Naive B cell (primary cell): Measurements from ENCODE around the gene ABCB9. TPM values are rescaled to one million over a fixed set of nuclear protein-coding genes. Genes with fewer than 3 reads are reported as not detected.
"Not testable (repeated sequence)": the region's sequence is repeated elsewhere in the genome, so short reads cannot be mapped to it uniquely, and the experiment has no call there.

Experiments used
- ATAC-seq, 2 donors: fragments of 150-1000 bp; cut with Tn5 transposase; 2 replicates each; pipeline ENCODE4 v1.10.0; 2021; ENCODE audit warnings: low read depth in 2 of 2, mild to moderate bottlenecking in 2 of 2, moderate library complexity in 2 of 2
- DNase-seq: peaks from one replicate; pipeline ENCODE4 v3.0.0; 2022
- H3K27ac Mint-ChIP-seq, 6 donors: one replicate each; pipeline ENCODE4 v1.8.0; 2020 to 2022; ENCODE audit warnings: mild to moderate bottlenecking in 6 of 6, mixed read lengths in 6 of 6, moderate library complexity in 5 of 6, inconsistent platforms in 2 of 6
- H3K27me3 Mint-ChIP-seq, 3 donors: one replicate each; pipeline ENCODE4 v1.8.0; 2021 to 2022; ENCODE audit warnings: mixed read lengths in 3 of 3, mild to moderate bottlenecking in 1 of 3
- H3K36me3 Mint-ChIP-seq, 2 donors: one replicate each; pipeline ENCODE4 v1.8.0; 2020 to 2022; ENCODE audit warnings: mixed read lengths in 2 of 2, inconsistent platforms in 1 of 2, mild to moderate bottlenecking in 1 of 2
- H3K4me1 Mint-ChIP-seq, 3 donors: one replicate each; pipeline ENCODE4 v1.8.0; 2020 to 2022; ENCODE audit warnings: mixed read lengths in 3 of 3, inconsistent platforms in 1 of 3, mild to moderate bottlenecking in 1 of 3, moderate library complexity in 1 of 3
- H3K4me3 Mint-ChIP-seq, 8 donors: one replicate each; pipeline ENCODE4 v1.8.0; 2020 to 2022; ENCODE audit warnings: mild to moderate bottlenecking in 8 of 8, mixed read lengths in 8 of 8, moderate library complexity in 8 of 8, inconsistent platforms in 2 of 8
- H3K9me3 Mint-ChIP-seq, 7 donors: one replicate each; pipeline ENCODE4 v1.8.0; 2020 to 2022; ENCODE audit warnings: mixed read lengths in 7 of 7, mild to moderate bottlenecking in 5 of 7, inconsistent platforms in 2 of 7, moderate library complexity in 1 of 7
- polyA plus RNA-seq, 6 donors: library from polyadenylated mRNA; unstranded; fragments of 300-500 nt; fragmentation: Illumina TruSeq; gene quantifications; one replicate each; pipeline ENCODE4 v1.2.3, GENCODE V29; 2021; ENCODE audit warnings: low read depth in 6 of 6

ABCB9 gene
- polyA plus RNA-seq, 6 donors from 2014 or later = 0.18 to 0.59 (median 0.31) TPM; not detected in 1

DNA sequence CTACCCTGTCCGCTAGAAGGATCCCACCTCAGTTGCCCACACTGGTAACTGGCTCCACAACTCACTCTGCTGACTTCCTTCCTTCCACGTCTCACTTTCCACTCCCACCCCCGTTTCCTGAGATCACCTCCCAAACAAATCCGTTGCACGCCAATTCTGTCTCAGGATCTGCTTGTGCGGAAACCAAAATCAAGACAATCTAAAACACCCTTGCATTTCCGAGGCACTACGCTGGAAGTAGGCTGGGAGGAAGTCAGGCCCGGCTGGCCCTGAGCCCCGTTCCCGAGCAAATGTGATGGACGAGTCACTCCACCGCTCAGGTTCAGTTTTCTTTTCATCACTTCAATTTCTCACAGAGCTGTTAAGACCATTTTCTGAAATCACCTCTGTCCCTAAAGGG is 23.1 kb downstream of the ABCB9 start:
- no peak for DNase-seq
- ATAC-seq = no peak
- Mint-ChIP-seq H3K4me1 (peaks cover 33 to 47% (median 37%) of the 10 kb centered on the region in 3 donors), H3K4me3 (peak overlapping the region in 4 of 8 donors; percentile 27 to 67 (median 46)), H3K27ac (no peak overlapping the region), H3K36me3 (no peaks in the 10 kb centered on the region), H3K9me3 (no peaks in the 10 kb centered on the region), H3K27me3 (no peaks in the 10 kb centered on the region)

DNA sequence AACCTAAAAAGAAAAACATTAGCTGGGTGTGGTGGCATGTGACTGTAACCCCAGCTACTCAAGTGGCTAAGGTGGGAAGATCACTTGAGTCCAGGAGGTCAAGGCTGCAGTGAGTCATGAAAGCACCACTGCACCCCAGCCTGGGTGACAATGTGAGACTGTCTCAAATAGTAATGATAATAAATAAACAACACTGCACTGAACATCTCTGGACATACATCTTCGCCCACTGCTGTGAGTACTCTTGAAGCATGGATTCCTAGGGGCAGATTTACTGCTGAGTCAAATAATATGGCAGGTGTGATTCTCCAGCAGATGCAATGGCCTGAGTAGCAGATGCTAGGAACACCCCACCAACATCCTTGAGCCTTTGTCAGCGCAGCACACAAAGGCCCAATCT is 23.6 kb downstream of the ABCB9 start:
- ATAC-seq = no peak
- Mint-ChIP-seq H3K4me1 (peaks cover 31 to 43% (median 37%) of the 10 kb centered on the region in 3 donors), H3K9me3 (no peaks in the 10 kb centered on the region), H3K27ac (no peak overlapping the region), H3K36me3 (no peaks in the 10 kb centered on the region), H3K4me3 (peak overlapping the region in 2 of 8 donors; percentile 48 to 67), H3K27me3 (no peaks in the 10 kb centered on the region)
- DNase-seq = no peak

DNA sequence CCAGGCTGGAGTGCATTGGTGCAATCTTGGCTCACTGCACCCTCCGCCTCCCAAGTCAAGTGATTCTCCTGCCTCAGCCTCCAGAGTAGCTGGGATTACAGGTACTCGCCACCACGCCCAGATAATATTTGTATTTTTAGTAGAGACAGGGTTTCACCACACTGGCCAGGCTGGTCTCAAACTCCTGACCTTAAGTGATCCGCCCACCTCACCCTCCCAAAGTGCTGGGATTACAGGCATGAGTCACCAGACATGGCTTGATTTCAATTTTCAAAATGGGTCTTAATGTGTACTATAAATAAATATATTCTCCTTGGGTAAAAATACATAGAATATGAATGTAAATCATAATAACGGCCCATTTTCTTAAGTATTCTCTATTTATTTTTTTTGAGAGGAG is 24.9 kb downstream of the ABCB9 start:
- peaks cover 21 to 30% (median 24%) of the 10 kb centered on the region in 3 donors for H3K4me1 Mint-ChIP-seq

GRCh38 chr12:122939125-122939524 is 27.1 kb downstream of the ABCB9 start:
- Mint-ChIP-seq H3K27ac (no peak overlapping the region), H3K36me3 (no peaks in the 10 kb centered on the region), H3K9me3 (peaks cover 0 to 2% (median 0%) of the 10 kb centered on the region in 7 donors), H3K4me1 (peaks cover 20 to 41% (median 23%) of the 10 kb centered on the region in 3 donors), H3K27me3 (no peaks in the 10 kb centered on the region), H3K4me3 (no peak overlapping the region)
- DNase-seq (no peak), ATAC-seq (no peak)

More for the DNA sequence above, 24.9 kb downstream of the ABCB9 start:
- ATAC-seq, H3K9me3 Mint-ChIP-seq, H3K4me3 Mint-ChIP-seq, DNase-seq, H3K27ac Mint-ChIP-seq, H3K36me3 Mint-ChIP-seq, H3K27me3 Mint-ChIP-seq: not testable (repeated sequence)

DNA sequence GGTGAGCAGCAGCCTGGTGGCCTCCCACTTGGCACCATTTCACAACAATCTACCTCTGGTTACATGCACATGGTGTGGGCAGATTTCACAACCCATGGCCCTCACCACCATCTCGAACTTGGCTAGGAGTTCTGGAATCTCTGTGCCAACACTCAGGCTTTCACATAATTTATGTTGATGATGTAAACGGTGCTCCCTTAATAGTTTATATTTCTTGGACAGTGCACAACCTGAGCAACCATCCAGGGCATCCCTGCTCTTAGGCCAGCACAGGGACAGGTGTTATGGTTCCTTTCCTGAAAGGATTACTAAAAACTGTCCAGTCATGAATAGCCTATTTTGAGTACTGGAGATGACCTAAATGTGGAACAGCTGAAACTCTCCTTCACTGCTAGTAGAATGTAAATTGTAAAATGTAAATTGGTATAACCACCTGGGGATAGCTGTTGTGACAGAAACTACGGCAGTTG is 28.6 kb downstream of the ABCB9 start:
- Mint-ChIP-seq H3K27me3 (no peaks in the 10 kb centered on the region), H3K4me3 (no peak overlapping the region), H3K36me3 (no peaks in the 10 kb centered on the region), H3K27ac (peak overlapping the region in 1 of 6 donors; percentile 16), H3K4me1 (peaks cover 6 to 33% (median 9%) of the 10 kb centered on the region in 3 donors), H3K9me3 (peaks cover 0 to 2% (median 0%) of the 10 kb centered on the region in 7 donors)
- no peak for DNase-seq
- no peak for ATAC-seq

DNA sequence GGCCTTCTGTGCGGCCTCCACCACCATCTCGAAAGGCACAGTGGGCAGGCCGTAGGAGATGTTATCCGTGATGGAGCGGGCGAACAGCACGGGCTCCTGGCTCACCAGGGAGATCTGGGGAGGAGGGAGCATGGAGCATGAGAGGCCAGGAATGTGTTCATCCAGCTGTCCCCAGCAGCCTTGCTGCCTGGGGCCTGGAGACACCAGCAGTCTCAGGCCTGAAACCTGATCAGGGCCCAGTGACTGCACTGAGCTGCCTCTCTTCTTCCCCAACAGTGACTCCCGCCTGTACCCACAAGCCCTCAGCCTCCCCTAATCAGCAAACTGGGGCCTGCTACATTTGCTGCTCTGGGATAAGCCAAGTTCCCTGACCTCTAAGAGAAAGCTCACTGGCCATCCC is 30.9 kb downstream of the ABCB9 start:
- Mint-ChIP-seq H3K27me3 (no peaks in the 10 kb centered on the region), H3K4me3 (no peak overlapping the region), H3K4me1 (peaks cover 6 to 27% (median 8%) of the 10 kb centered on the region in 3 donors), H3K27ac (peak overlapping the region in 1 of 6 donors; percentile 18), H3K36me3 (no peaks in the 10 kb centered on the region), H3K9me3 (peaks cover 0 to 2% (median 0%) of the 10 kb centered on the region in 7 donors)
- no peak for DNase-seq
- no peak for ATAC-seq

GRCh38 chr12:122934722-122935121 is 31.5 kb downstream of the ABCB9 start:
- H3K4me3 Mint-ChIP-seq = peak overlapping the region in 2 of 8 donors; percentile 29 to 40
- peaks cover 6 to 27% (median 8%) of the 10 kb centered on the region in 3 donors for H3K4me1 Mint-ChIP-seq
- H3K27me3 Mint-ChIP-seq = no peaks in the 10 kb centered on the region
- H3K9me3 Mint-ChIP-seq = peaks cover 0 to 2% (median 0%) of the 10 kb centered on the region in 7 donors
- ATAC-seq (no peak), DNase-seq (no peak)
- H3K36me3 Mint-ChIP-seq = no peaks in the 10 kb centered on the region
- peak overlapping the region in 1 of 6 donors; percentile 78 for H3K27ac Mint-ChIP-seq

DNA sequence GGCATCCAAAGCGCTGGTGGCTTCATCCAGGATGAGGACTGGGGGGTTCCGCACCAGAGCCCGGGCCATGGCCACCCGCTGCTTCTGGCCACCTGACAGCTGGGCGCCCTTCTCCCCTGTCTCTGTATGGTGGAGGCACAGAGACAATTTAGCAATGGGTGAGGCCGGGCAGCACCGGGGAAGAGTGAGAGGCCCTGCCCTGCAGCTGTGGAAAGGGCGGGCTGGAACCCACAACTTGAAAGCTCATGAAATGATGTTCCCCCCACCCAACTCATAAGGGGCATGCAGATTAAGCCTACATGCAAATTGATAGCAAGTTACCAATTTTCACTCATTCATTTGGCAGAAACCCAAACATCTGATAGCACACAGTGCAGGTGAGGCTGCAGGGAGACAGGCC is 34.1 kb downstream of the ABCB9 start:
- ATAC-seq (no peak), DNase-seq (no peak)
- H3K27ac Mint-ChIP-seq = peak overlapping the region in 1 of 6 donors; percentile 78
- no peaks in the 10 kb centered on the region for H3K36me3 Mint-ChIP-seq
- peaks cover 0 to 2% (median 0%) of the 10 kb centered on the region in 7 donors for H3K9me3 Mint-ChIP-seq
- peaks cover 11 to 39% (median 15%) of the 10 kb centered on the region in 3 donors for H3K4me1 Mint-ChIP-seq
- no peaks in the 10 kb centered on the region for H3K27me3 Mint-ChIP-seq
- H3K4me3 Mint-ChIP-seq = no peak overlapping the region

DNA sequence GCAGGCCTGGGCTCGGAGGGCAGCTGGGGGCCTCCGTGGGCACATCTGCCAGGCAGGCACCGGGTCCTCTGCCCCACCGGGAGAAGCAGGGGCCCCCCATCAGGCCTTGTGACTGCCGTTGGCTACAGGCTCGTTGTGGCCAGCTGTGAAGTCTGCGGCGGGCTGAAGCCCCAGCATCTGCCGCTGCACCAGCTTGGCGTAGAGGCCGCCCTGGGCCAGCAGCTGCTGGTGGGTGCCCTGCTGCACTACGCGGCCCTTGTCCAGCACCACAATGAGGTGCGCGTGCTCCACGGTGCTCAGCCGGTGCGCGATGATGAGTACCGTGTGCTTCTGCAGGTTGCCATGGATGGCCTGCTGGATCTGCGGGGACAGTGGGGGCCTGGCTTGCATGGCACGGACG is 36.5 kb downstream of the ABCB9 start:
- no peak overlapping the region for H3K4me3 Mint-ChIP-seq
- no peaks in the 10 kb centered on the region for H3K27me3 Mint-ChIP-seq
- peaks cover 26 to 46% (median 27%) of the 10 kb centered on the region in 3 donors for H3K4me1 Mint-ChIP-seq
- no peaks in the 10 kb centered on the region for H3K36me3 Mint-ChIP-seq
- H3K9me3 Mint-ChIP-seq = peaks cover 0 to 2% (median 0%) of the 10 kb centered on the region in 7 donors
- H3K27ac Mint-ChIP-seq = no peak overlapping the region
- no peak for DNase-seq
- no peak for ATAC-seq

DNA sequence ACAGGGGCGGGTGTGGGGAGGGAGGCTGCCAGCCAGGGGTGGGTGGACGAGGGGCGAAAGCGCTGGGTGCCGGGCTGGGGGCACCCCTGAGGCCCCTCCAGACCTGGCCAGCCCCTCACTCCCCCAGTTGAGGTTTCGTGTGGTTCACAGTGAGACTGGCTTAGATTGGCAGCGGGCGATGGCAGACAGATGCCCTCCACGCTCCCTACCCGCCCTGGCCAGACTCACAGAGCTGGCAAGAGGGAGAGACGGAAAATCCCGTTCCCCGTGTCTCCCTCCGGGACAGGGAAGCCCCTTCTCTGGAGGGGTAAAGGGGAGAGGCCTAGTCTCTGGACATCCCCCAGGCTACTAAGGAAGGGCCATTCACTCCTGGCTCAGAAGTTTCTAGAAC is 37.1 kb downstream of the ABCB9 start:
- no peak for ATAC-seq
- no peak overlapping the region for H3K4me3 Mint-ChIP-seq

GRCh38 chr12:122928404-122929147 is 37.7 kb downstream of the ABCB9 start:
- DNase-seq (no peak), ATAC-seq (no peak)
- peaks cover 22 to 35% (median 26%) of the 10 kb centered on the region in 3 donors for H3K4me1 Mint-ChIP-seq
- H3K27me3 Mint-ChIP-seq = no peaks in the 10 kb centered on the region
- no peaks in the 10 kb centered on the region for H3K9me3 Mint-ChIP-seq
- peak overlapping the region in 3 of 6 donors; percentile 27 to 85 (median 74) for H3K27ac Mint-ChIP-seq
- H3K36me3 Mint-ChIP-seq = no peaks in the 10 kb centered on the region
- peak overlapping the region in 2 of 8 donors; percentile 32 to 65 for H3K4me3 Mint-ChIP-seq

More for the DNA sequence above, 37.1 kb downstream of the ABCB9 start:
- Mint-ChIP-seq H3K4me1 (peaks cover 22 to 39% (median 26%) of the 10 kb centered on the region in 3 donors), H3K36me3 (no peaks in the 10 kb centered on the region), H3K27ac (peak overlapping the region in 1 of 6 donors; percentile 74), H3K27me3 (no peaks in the 10 kb centered on the region), H3K9me3 (no peaks in the 10 kb centered on the region)
- DNase-seq = no peak

DNA sequence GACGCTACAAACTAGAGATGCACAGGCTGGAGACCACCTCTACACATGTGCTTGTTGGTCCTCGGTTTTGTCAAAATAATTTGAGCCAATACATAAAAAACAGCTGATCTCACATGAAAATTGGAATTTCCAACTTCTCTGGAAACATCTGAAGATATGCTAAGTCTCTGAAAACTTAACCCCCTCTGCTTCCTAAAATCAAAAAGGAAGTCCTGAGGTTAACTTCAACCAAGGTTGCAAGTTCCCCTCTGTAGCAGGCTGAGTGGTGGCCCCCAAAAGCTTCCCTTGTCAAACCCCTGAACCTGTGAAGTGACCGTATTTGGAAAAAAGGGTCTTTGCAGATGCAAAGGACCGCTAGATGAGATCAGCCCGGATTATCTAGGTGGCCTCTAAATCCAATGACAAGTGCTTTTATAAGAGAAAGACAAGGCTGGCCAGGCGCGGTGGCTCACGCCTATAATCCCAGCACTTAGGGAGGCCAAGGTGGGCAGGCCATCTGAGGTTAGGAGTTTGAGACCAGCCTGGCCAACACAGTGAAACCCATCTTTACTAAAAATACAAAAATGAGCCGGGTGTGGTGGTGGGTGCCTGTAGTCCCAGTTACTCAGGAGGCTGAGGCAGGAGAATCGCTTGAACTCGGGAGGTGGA is 38.4 kb downstream of the ABCB9 start:
- Mint-ChIP-seq H3K27ac (peak overlapping the region; percentile 36 to 96 (median 90)), H3K27me3 (no peaks in the 10 kb centered on the region), H3K9me3 (no peaks in the 10 kb centered on the region), H3K36me3 (no peaks in the 10 kb centered on the region), H3K4me1 (peaks cover 22 to 32% (median 26%) of the 10 kb centered on the region in 3 donors), H3K4me3 (peak overlapping the region in 6 of 8 donors; percentile 65 to 89 (median 80))
- no peak for DNase-seq
- no peak for ATAC-seq

DNA sequence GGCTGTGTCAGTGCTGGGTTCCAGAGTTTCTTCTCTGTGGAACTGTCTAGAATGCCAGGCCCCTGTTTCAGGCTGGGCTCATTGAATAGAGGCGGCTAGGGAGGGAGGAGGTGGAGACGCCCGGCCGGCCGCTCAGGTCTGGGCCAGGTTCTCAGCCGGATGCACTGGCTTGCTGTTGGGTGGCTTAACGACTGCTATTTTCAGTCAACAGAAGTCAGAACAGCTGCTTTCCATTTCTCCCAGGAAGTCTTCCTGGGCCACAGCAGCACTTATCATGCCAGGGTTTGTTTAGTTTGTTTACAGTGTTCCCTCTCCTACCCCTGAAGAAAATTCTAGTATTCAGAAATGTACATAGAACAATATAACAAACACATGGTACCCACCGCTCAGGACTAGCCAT is 44.3 kb downstream of the ABCB9 start:
- Mint-ChIP-seq H3K9me3 (no peaks in the 10 kb centered on the region), H3K4me1 (peaks cover 18 to 30% (median 27%) of the 10 kb centered on the region in 3 donors), H3K27ac (no peak overlapping the region), H3K27me3 (no peaks in the 10 kb centered on the region), H3K36me3 (no peaks in the 10 kb centered on the region), H3K4me3 (no peak overlapping the region)
- DNase-seq = no peak
- ATAC-seq = no peak
